GM10248 (cell line): ENCODE measurements around the gene ADAMTS12.

Source experiments
- CTCF ChIA-PET: fragments of 300-600 bp; sonication (Branson Sonifier 250); formaldehyde crosslinking; extraction: SDS; loops from one replicate; lab custom pipeline; 2021; ENCODE audit warnings: antibody characterized with exemption; lab: Yijun Ruan, JAX
- POLR2A ChIA-PET: fragments of 350-650 bp; sonication (Branson Sonifier 250); formaldehyde crosslinking; extraction: SDS; loops from one replicate; lab custom pipeline; 2020; ENCODE audit warnings: antibody characterized with exemption; lab: Yijun Ruan, JAX
- DNase-seq: peaks from one replicate; pipeline ENCODE4 v3.0.0; 2012; ENCODE audit errors: extremely low spot score
- TF ChIP-seq, protein P1 (sequence below): IDR thresholded peaks from 2 replicates; pipeline ENCODE4 v1.5.1; 2012; ENCODE audit warnings: mild to moderate bottlenecking, low read depth; ENCODE audit errors: extremely low read depth, missing control alignments, control extremely low read depth

Gene ADAMTS12

DNA sequence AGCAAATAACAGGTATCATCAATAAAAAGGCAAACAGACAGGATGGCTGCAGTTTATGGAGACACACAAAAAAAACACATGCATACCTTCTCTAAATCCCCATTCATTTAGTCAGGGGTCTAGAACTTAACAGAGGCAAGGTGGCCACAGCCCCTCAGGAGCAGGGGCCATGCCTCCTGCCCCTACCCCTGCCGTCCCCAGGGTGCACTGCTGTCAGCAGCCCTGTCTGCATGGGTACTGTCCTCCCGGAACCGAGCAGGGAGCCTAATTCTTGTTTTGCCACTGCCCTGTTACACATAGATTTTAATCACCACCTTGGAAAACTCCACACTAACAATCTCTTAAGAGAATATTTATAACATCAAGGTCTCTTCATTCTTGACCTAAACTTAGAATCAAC, 39.0 kb downstream of the ADAMTS12 start:
- TF ChIP-seq, protein P1, sequence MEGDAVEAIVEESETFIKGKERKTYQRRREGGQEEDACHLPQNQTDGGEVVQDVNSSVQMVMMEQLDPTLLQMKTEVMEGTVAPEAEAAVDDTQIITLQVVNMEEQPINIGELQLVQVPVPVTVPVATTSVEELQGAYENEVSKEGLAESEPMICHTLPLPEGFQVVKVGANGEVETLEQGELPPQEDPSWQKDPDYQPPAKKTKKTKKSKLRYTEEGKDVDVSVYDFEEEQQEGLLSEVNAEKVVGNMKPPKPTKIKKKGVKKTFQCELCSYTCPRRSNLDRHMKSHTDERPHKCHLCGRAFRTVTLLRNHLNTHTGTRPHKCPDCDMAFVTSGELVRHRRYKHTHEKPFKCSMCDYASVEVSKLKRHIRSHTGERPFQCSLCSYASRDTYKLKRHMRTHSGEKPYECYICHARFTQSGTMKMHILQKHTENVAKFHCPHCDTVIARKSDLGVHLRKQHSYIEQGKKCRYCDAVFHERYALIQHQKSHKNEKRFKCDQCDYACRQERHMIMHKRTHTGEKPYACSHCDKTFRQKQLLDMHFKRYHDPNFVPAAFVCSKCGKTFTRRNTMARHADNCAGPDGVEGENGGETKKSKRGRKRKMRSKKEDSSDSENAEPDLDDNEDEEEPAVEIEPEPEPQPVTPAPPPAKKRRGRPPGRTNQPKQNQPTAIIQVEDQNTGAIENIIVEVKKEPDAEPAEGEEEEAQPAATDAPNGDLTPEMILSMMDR = no peak
- ChIA-PET POLR2A (no interaction called here), CTCF (interaction anchor here (1.1 to 1.2 kb wide), 2 partner anchors 20 to 23 kb away, joined by 3 to 4 read pairs; no protein-coding TSS in a partner anchor)
- no peak for DNase-seq

DNA sequence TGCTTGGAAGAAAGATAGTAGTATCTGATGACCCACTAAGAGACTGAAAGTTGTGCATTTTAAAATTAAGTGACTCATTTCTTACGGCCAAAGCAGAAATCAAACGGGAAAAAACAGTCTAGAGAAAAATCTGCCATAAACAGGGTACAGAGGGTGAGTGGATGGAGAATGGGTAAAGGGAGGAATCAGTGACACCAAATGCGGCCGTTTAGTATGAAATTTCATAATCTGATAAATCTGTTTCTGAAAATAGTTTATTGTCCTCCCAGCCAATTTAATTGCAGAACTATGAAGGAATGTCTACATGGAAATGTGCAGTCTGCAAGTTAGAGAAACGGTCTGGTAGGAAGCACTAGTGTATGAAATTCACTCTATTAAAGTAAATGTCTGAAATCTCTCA, 39.5 kb downstream of the ADAMTS12 start:
- ChIA-PET CTCF (interaction anchor here (1.1 to 1.4 kb wide), 3 partner anchors 8 to 22 kb away, joined by 3 read pairs; no protein-coding TSS in a partner anchor), POLR2A (no interaction called here)
- TF ChIP-seq, protein P1 = no peak
- no peak for DNase-seq

- ChIA-PET CTCF (interaction anchor here (1.0 kb wide), 1 partner anchor 12 kb away, joined by 3 read pairs; no protein-coding TSS in a partner anchor), POLR2A (interaction anchor here (0.6 to 1.6 kb wide), 2 partner anchors 9 to 63 kb away, joined by 4 read pairs; no protein-coding TSS in a partner anchor)
- DNase-seq = peak; percentile 78
- TF ChIP-seq, protein P1 = peak; percentile 18
These were observed 41.6 kb downstream of the ADAMTS12 start for GRCh38 chr5:33850100-33850594.

DNA sequence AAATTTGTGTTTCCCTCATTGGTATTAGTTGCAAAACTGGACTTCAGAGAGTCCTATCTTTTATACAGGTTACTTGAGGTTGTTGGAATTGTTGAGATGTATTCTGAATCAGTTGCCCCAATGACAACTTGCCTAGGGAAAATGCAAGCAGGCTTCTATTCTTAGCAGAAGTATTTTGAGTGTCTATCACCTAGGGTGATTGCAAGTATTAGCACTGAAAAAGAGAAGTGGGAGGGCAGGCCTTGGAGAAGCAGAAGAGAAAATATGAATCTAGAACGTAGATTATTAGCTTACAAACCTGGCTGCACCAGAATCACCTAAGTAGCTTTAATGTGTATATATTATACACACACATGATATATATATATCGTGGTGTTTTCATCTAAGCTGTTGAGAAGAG, 43.2 kb downstream of the ADAMTS12 start:
- TF ChIP-seq, protein P1 = no peak
- ChIA-PET POLR2A (interaction anchor here (0.6 to 0.7 kb wide), 2 partner anchors 76 to 379 kb away, joined by 3 read pairs; no protein-coding TSS in a partner anchor), CTCF (no interaction called here)
- DNase-seq = peak; percentile 29

- TF ChIP-seq, protein P1 = no peak
- ChIA-PET CTCF (interaction anchor here (1.1 to 1.7 kb wide), 7 partner anchors 9 to 89 kb away, joined by 3 to 6 read pairs (median 3); partner anchors contain the start of gene RXFP3), POLR2A (no interaction called here)
- DNase-seq = no peak
These were observed 44.9 kb downstream of the ADAMTS12 start for GRCh38 chr5:33846851-33847250.

- CTCF ChIA-PET = no interaction called here
- POLR2A ChIA-PET = no interaction called here
- no peak for DNase-seq
- TF ChIP-seq, protein P1 = no peak
These were observed 48.2 kb downstream of the ADAMTS12 start for GRCh38 chr5:33843579-33843978.
